PC-9 (cell line): ENCODE results near the gene PLSCR4. TPM values are rescaled to one million over a fixed set of nuclear protein-coding genes. Genes with fewer than 3 reads are reported as not detected.
A peak's percentile ranks its signal among the peaks of the same experiment; 100 is the strongest.

Experiments
- BruUV-seq: library from RNA; stranded (reverse); fragments of 400-500 nt; replicated peaks from 2 replicates; lab custom pipeline; 2021; lab: Mats Ljungman, UMichigan
- CTCF ChIA-PET: fragments of 300-600 bp; sonication (Branson Sonifier 250); formaldehyde crosslinking; loops from one replicate; lab custom pipeline; 2022; ENCODE audit warnings: antibody characterized with exemption; lab: Charles Lee
- POLR2A ChIA-PET: fragments of 300-600 bp; sonication (Branson Sonifier 250); formaldehyde crosslinking; loops from one replicate; lab custom pipeline; 2022; ENCODE audit warnings: antibody characterized with exemption; ENCODE audit not compliant: unreplicated experiment; lab: Charles Lee
- DNase-seq, 2 experiments: peaks; one replicate each; pipeline versions ENCODE4 v3.0.0 to v3.0.0-alpha.2; 2015 to 2022; ENCODE audit warnings: mixed read lengths in 1 of 2
- H2AFZ ChIP-seq: fragments of 200-600 bp; sonication (generic); 2 replicates; pipeline ENCODE4 v1.8.1; 2017; ENCODE audit warnings: antibody characterized with exemption
- H3F3A ChIP-seq: fragments of 200-600 bp; sonication (generic); 2 replicates; pipeline ENCODE4 v1.8.1; 2017; ENCODE audit warnings: antibody characterized with exemption, mild to moderate bottlenecking, low read depth; ENCODE audit not compliant: insufficient read depth
- H3K27ac ChIP-seq: fragments of 200-600 bp; sonication (generic); 2 replicates; pipeline ENCODE4 v1.6.1; 2016; ENCODE audit warnings: mixed run types
- H3K27me3 ChIP-seq: fragments of 200-600 bp; sonication (generic); 2 replicates; pipeline ENCODE4 v1.6.1; 2016; ENCODE audit warnings: low read depth, mixed run types; ENCODE audit not compliant: insufficient read depth
- H3K36me3 ChIP-seq: fragments of 200-600 bp; sonication (generic); 2 replicates; pipeline ENCODE4 v1.6.1; 2016; ENCODE audit warnings: low read depth, mixed run types
- H3K4me1 ChIP-seq: fragments of 200-600 bp; sonication (generic); replicated peaks from 2 replicates; pipeline ENCODE4 v1.6.1; 2016; ENCODE audit warnings: mixed run types; ENCODE audit not compliant: insufficient read depth
- H3K4me2 ChIP-seq: fragments of 200-600 bp; sonication (generic); 2 replicates; pipeline ENCODE4 v1.6.1; 2017; ENCODE audit warnings: mixed run types
- H3K4me3 ChIP-seq: fragments of 200-600 bp; sonication (generic); 2 replicates; pipeline ENCODE4 v1.6.1; 2016; ENCODE audit warnings: mixed run types
- H3K79me2 ChIP-seq: fragments of 200-600 bp; sonication (generic); 2 replicates; pipeline ENCODE4 v1.6.1; 2017; ENCODE audit warnings: low read depth, mixed run types
- H3K9me2 ChIP-seq: fragments of 200-600 bp; sonication (generic); 2 replicates; pipeline ENCODE4 v1.8.1; 2017; ENCODE audit warnings: mild to moderate bottlenecking; ENCODE audit not compliant: insufficient read depth
- H3K9me3 ChIP-seq: fragments of 200-600 bp; sonication (generic); 2 replicates; pipeline ENCODE4 v1.8.1; 2016; ENCODE audit warnings: low read depth; ENCODE audit not compliant: insufficient read depth
- H4K20me1 ChIP-seq: fragments of 200-600 bp; sonication (generic); 2 replicates; pipeline ENCODE4 v1.8.1; 2017; ENCODE audit not compliant: insufficient read depth
- EZH2 ChIP-seq: fragments of 200-600 bp; sonication (generic); IDR thresholded peaks from 2 replicates; pipeline ENCODE4 v1.8.0; 2017; ENCODE audit warnings: antibody characterized with exemption, low read depth
- intact Hi-C: fragments of 100-400 bp; cut with micrococcal nuclease; formaldehyde crosslinking; loops from one replicate; pipeline ENCODE4 v1.10.0; 2022; ENCODE audit not compliant: unreplicated experiment
- total RNA-seq: library from RNA; stranded (reverse); gene quantifications from 2 replicates; pipeline ENCODE4 v1.2.3, GENCODE V29; 2021
- TF ChIP-seq, protein P1 (sequence below): fragments of 200-600 bp; sonication (generic); conservative IDR thresholded peaks from 2 replicates; pipeline ENCODE4 v1.6.1; 2017; ENCODE audit warnings: mixed run types, antibody characterized with exemption, mild to moderate bottlenecking, moderate library complexity

Gene PLSCR4
- total RNA-seq, 1 experiment from 2014 or later, result 8.4 TPM

- no peak for DNase-seq
- BruUV-seq, result TSS peak; percentile 30
- Histone ChIP-seq H3K9me3 (no peaks in the 10 kb centered on the region), H4K20me1 (no peaks in the 10 kb centered on the region), H3K4me2 (peak overlapping the region; percentile 80), H3K79me2 (peaks cover 11% of the 10 kb centered on the region), H2AFZ (peak overlapping the region; percentile 98), H3K9me2 (no peaks in the 10 kb centered on the region), H3K4me1 (peaks cover 27% of the 10 kb centered on the region), H3K36me3 (no peaks in the 10 kb centered on the region), H3K27ac (peak overlapping the region; percentile 48), H3F3A (peaks cover 6% of the 10 kb centered on the region), H3K27me3 (no peaks in the 10 kb centered on the region), H3K4me3 (peak overlapping the region; percentile 79)
- CTCF ChIA-PET, result interaction anchor here (1.2 to 1.7 kb wide), 2 partner anchors 28 to 30 kb away, joined by 3 to 5 read pairs; no protein-coding TSS in a partner anchor
- intact Hi-C loops, result loop anchor here (2.0 kb wide), 1 partner anchor 89 kb away; no protein-coding TSS in a partner anchor
- TF ChIP-seq EZH2, result no peak
- TF ChIP-seq, protein P1, sequence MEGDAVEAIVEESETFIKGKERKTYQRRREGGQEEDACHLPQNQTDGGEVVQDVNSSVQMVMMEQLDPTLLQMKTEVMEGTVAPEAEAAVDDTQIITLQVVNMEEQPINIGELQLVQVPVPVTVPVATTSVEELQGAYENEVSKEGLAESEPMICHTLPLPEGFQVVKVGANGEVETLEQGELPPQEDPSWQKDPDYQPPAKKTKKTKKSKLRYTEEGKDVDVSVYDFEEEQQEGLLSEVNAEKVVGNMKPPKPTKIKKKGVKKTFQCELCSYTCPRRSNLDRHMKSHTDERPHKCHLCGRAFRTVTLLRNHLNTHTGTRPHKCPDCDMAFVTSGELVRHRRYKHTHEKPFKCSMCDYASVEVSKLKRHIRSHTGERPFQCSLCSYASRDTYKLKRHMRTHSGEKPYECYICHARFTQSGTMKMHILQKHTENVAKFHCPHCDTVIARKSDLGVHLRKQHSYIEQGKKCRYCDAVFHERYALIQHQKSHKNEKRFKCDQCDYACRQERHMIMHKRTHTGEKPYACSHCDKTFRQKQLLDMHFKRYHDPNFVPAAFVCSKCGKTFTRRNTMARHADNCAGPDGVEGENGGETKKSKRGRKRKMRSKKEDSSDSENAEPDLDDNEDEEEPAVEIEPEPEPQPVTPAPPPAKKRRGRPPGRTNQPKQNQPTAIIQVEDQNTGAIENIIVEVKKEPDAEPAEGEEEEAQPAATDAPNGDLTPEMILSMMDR, result no peak
- POLR2A ChIA-PET, result interaction anchor here (0.6 kb wide), 1 partner anchor 241 kb away, joined by 4 read pairs; no protein-coding TSS in a partner anchor
Measured at GRCh38 chr3:146159616-146160320, 91.1 kb downstream of the PLSCR4 start.

GRCh38 chr3:146159037-146159436 is 91.9 kb downstream of the PLSCR4 start:
- no peak overlapping the region for H3K27ac ChIP-seq
- peaks cover 6% of the 10 kb centered on the region for H3F3A ChIP-seq
- H3K4me2 ChIP-seq, result peak overlapping the region; percentile 80
- TF ChIP-seq, protein P1, result no peak
- TF ChIP-seq EZH2, result no peak
- ChIA-PET POLR2A (no interaction called here), CTCF (interaction anchor here (1.2 kb wide), 1 partner anchor 31 kb away, joined by 3 read pairs; no protein-coding TSS in a partner anchor)
- H3K79me2 ChIP-seq, result peaks cover 11% of the 10 kb centered on the region
- H3K4me1 ChIP-seq, result peaks cover 21% of the 10 kb centered on the region
- no TSS peak for BruUV-seq
- H3K27me3 ChIP-seq, result no peaks in the 10 kb centered on the region
- intact Hi-C loops, result no loop called here
- H3K4me3 ChIP-seq, result no peak overlapping the region
- H4K20me1 ChIP-seq, result no peaks in the 10 kb centered on the region
- H2AFZ ChIP-seq, result no peak overlapping the region
- H3K9me2 ChIP-seq, result no peaks in the 10 kb centered on the region
- H3K36me3 ChIP-seq, result no peaks in the 10 kb centered on the region
- DNase-seq, result no peak
- H3K9me3 ChIP-seq, result no peaks in the 10 kb centered on the region

DNA sequence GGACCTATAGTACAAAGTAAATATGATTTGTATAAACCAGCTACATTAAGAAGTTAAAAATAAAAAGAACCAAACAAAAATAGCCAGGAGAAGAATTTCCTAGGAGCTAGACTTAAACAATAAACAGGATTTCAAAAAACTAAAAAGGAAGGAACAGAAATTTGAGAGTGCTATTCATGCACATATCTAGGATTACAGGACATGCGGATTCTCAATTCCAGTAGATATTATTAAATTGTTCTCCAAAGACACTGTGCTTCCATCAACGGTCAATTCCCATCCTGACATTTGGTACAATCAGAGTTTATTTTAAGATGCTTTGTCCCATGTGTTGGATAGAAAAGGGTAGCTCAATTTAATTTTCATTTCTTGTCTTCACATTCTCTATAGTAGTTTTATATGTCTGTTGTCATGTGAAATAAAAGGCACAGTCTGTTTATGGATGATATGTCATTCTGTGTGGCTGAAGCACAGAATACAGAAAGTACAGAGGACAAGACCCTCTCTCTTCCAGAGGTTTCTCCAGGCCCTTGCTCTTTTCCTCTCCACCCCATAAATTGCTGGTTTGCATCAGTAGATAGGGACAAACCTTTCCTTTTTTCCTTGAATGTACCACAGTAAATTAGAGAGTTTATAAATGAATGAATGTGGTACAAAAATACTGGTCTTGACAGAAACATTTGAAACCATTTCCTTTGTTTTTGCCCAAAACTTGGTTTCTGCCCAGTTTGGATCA is 93.4 kb downstream of the PLSCR4 start:
- Histone ChIP-seq H4K20me1 (no peaks in the 10 kb centered on the region), H3K27me3 (no peaks in the 10 kb centered on the region), H3F3A (peaks cover 6% of the 10 kb centered on the region), H3K4me3 (no peak overlapping the region), H3K27ac (no peak overlapping the region), H3K4me1 (peaks cover 14% of the 10 kb centered on the region), H3K79me2 (peaks cover 11% of the 10 kb centered on the region), H2AFZ (no peak overlapping the region), H3K9me3 (no peaks in the 10 kb centered on the region), H3K4me2 (no peak overlapping the region), H3K36me3 (no peaks in the 10 kb centered on the region), H3K9me2 (no peaks in the 10 kb centered on the region)
- no TSS peak for BruUV-seq
- DNase-seq, result no peak
- no peak for TF ChIP-seq EZH2
- TF ChIP-seq, protein P1, result no peak
- ChIA-PET POLR2A (no interaction called here), CTCF (no interaction called here)
- intact Hi-C loops, result no loop called here
